Measurements from ENCODE around the gene GRB10.

GRCh38 chr7:50631639-50632038, 151.1 kb downstream of the GRB10 start:
- TF ChIP-seq POLR2A (IDR thresholded peaks at IDR 0.05; ENCODE audit: low read depth, low read length): no peak
- TF ChIP-seq POLR2AphosphoS5 (IDR thresholded peaks at IDR 0.05; ENCODE audit: low read depth, low read length): no peak
- TF ChIP-seq TAF1 (IDR thresholded peaks at IDR 0.05; ENCODE audit: borderline replicate concordance, low read depth, low read length): no peak

Measured in GM12892 (cell line).